Measurements from ENCODE around the gene BRD2. TPM values are rescaled to one million over a fixed set of nuclear protein-coding genes. Genes with fewer than 3 reads are reported as not detected.

The BRD2 gene
- total RNA-seq, 1 experiment from 2014 or later = 222 TPM

GRCh38 chr6:32991972-32992371 lies 23.6 kb downstream of the BRD2 start:
- ATAC-seq (no peak), DNase-seq (ENCODE audit: low spot score) (no peak)
- TF ChIP-seq PRDM15 (CRISPR knock-in tag; IDR thresholded peaks at IDR 0.05) (no peak), ZSCAN18 (CRISPR knock-in tag; IDR thresholded peaks at IDR 0.05) (no peak), TEAD1 (CRISPR knock-in tag; IDR thresholded peaks at IDR 0.05) (no peak), SMAD3 (CRISPR knock-in tag; IDR thresholded peaks at IDR 0.05; ENCODE audit: borderline replicate concordance) (no peak), ZNF416 (CRISPR knock-in tag; IDR thresholded peaks at IDR 0.05) (no peak), ATF6 (CRISPR knock-in tag; IDR thresholded peaks at IDR 0.05) (no peak), NFYB (CRISPR knock-in tag; conservative IDR thresholded peaks at IDR 0.05; ENCODE audit: low read depth) (no peak), FOXP1 (CRISPR knock-in tag; IDR thresholded peaks at IDR 0.05; ENCODE audit: borderline replicate concordance) (no peak), PRRX2 (CRISPR knock-in tag; IDR thresholded peaks at IDR 0.05) (no peak), ZNF423 (CRISPR knock-in tag; IDR thresholded peaks at IDR 0.05) (no peak), USF1 (CRISPR knock-in tag; IDR thresholded peaks at IDR 0.05) (no peak), TEAD4 (CRISPR knock-in tag; IDR thresholded peaks at IDR 0.05) (no peak)
- Mint-ChIP-seq H3K36me3 (no peaks in the 10 kb centered on the region), H3K27ac (no peak overlapping the region), H3K4me3 (no peak overlapping the region), H3K4me1 (peaks cover 7% of the 10 kb centered on the region), H3K27me3 (ENCODE audit: low read depth) (no peaks in the 10 kb centered on the region), H3K9me3 (peaks cover 3% of the 10 kb centered on the region)
- ChIA-PET CTCF (interaction anchor here (0.6 to 1.4 kb wide), 2 partner anchors 104 to 153 kb away, joined by 4 to 6 read pairs; partner anchors contain the start of gene TAP2), POLR2A (interaction anchor here (0.6 to 0.7 kb wide), 2 partner anchors 27 to 258 kb away, joined by 3 to 6 read pairs; no protein-coding TSS in a partner anchor)

- Mint-ChIP-seq H3K27ac (no peak overlapping the region), H3K4me3 (no peak overlapping the region), H3K36me3 (no peaks in the 10 kb centered on the region), H3K4me1 (no peaks in the 10 kb centered on the region), H3K27me3 (ENCODE audit: low read depth) (no peaks in the 10 kb centered on the region), H3K9me3 (peaks cover 3% of the 10 kb centered on the region)
- ATAC-seq (no peak), DNase-seq (ENCODE audit: low spot score) (no peak)
- ChIA-PET CTCF (interaction anchor here (0.7 to 1.0 kb wide), 4 partner anchors 9 to 167 kb away, joined by 3 to 7 read pairs (median 4); partner anchors contain the start of gene HLA-DMB), POLR2A (interaction anchor here (1.1 kb wide), 1 partner anchor 99 kb away, joined by 3 read pairs; no protein-coding TSS in a partner anchor)
- TF ChIP-seq NFE2L1 (CRISPR knock-in tag; IDR thresholded peaks at IDR 0.05) (no peak), IRF1 (CRISPR knock-in tag; IDR thresholded peaks at IDR 0.05) (no peak), E2F5 (CRISPR knock-in tag; IDR thresholded peaks at IDR 0.05) (no peak), PREB (CRISPR knock-in tag; IDR thresholded peaks at IDR 0.05; ENCODE audit: borderline replicate concordance) (no peak), SMAD4 (CRISPR knock-in tag; IDR thresholded peaks at IDR 0.05) (no peak), SP1 (CRISPR knock-in tag; conservative IDR thresholded peaks at IDR 0.05) (no peak), E2F4 (CRISPR knock-in tag; IDR thresholded peaks at IDR 0.05; ENCODE audit: borderline replicate concordance, low read depth) (no peak), ATF6 (CRISPR knock-in tag; IDR thresholded peaks at IDR 0.05) (no peak), SOX15 (CRISPR knock-in tag; IDR thresholded peaks at IDR 0.05) (no peak)
Measured at GRCh38 chr6:32993363-32993973, 25.1 kb downstream of the BRD2 start.

Measured in WTC11 (cell line).